Ascending aorta (tissue), 2 donors: Measurements from ENCODE around the gene COQ8A. TPM values are rescaled to one million over a fixed set of nuclear protein-coding genes. Genes with fewer than 3 reads are reported as not detected.
"Not testable (repeated sequence)": the region's sequence is repeated elsewhere in the genome, so short reads cannot be mapped to it uniquely, and the experiment has no call there.

Source experiments
- DNase-seq, 2 donors: peaks; one replicate each; pipeline ENCODE4 v3.0.0-alpha.2; 2019; ENCODE audit warnings: low spot score in 2 of 2
- H3K27ac ChIP-seq, 2 donors: fragments of 200-600 bp; sonication (generic); one replicate each; pipeline ENCODE4 v1.5.1; 2016 to 2017; ENCODE audit warnings: mild to moderate bottlenecking in 1 of 2
- H3K27me3 ChIP-seq: fragments of 200-600 bp; sonication (generic); one replicate; pipeline ENCODE4 v1.5.1; 2017
- H3K36me3 ChIP-seq, 2 donors: fragments of 200-600 bp; sonication (generic); one replicate each; pipeline ENCODE4 v1.5.1; 2016
- H3K4me1 ChIP-seq, 2 donors: fragments of 200-600 bp; sonication (generic); one replicate each; pipeline ENCODE4 v1.5.1; 2016 to 2017; ENCODE audit warnings: mild to moderate bottlenecking in 1 of 2
- H3K4me3 ChIP-seq, 2 donors: fragments of 200-600 bp; sonication (generic); one replicate each; pipeline ENCODE4 v1.5.1; 2016 to 2017; ENCODE audit warnings: mild to moderate bottlenecking in 1 of 2
- H3K9me3 ChIP-seq, 2 donors: fragments of 200-600 bp; sonication (generic); one replicate each; pipeline ENCODE4 v1.5.1; 2016
- CTCF ChIP-seq, 3 experiments: fragments of 200-600 bp in 2 of 3; fragments of 450-650 bp in 1 of 3; sonication (generic) in 2 of 3; IDR thresholded peaks; one replicate each; pipeline ENCODE4 v1.5.1; 2016 to 2019; ENCODE audit warnings: antibody characterized with exemption in 3 of 3, mild to moderate bottlenecking in 1 of 3, moderate library complexity in 1 of 3
- intact Hi-C: fragments of 100-400 bp; cut with DNase I; formaldehyde crosslinking; loops from one replicate; pipeline ENCODE4 v1.15.1; 2023
- total RNA-seq: library from RNA; depleted of rRNA; stranded (reverse); fragments of >200 nt; gene quantifications from one replicate; pipeline ENCODE4 v1.1.0, GENCODE V29; 2016

The COQ8A gene
- total RNA-seq, 1 donor from 2014 or later = 42.4 TPM

- no peaks in the 10 kb centered on the region for H3K9me3 ChIP-seq
- no peaks in the 10 kb centered on the region for H3K36me3 ChIP-seq
- DNase-seq = peak in 1 of 2 donors; percentile 44
- H3K27me3 ChIP-seq = no peaks in the 10 kb centered on the region
- intact Hi-C loops = no loop called here
- TF ChIP-seq CTCF (IDR thresholded peaks at IDR 0.05) = no peak
- no peak overlapping the region for H3K4me3 ChIP-seq
- no peak overlapping the region for H3K27ac ChIP-seq
- H3K4me1 ChIP-seq = no peaks in the 10 kb centered on the region
Observed at GRCh38 chr1:226953175-226953800, 13.2 kb downstream of the COQ8A start.

GRCh38 chr1:226954337-226954736 lies 14.2 kb downstream of the COQ8A start:
- Histone ChIP-seq H3K27me3 (no peaks in the 10 kb centered on the region), H3K9me3 (no peaks in the 10 kb centered on the region), H3K4me1 (no peaks in the 10 kb centered on the region), H3K36me3 (no peaks in the 10 kb centered on the region), H3K4me3 (no peak overlapping the region), H3K27ac (no peak overlapping the region)
- no peak for TF ChIP-seq CTCF (IDR thresholded peaks at IDR 0.05)
- intact Hi-C loops = no loop called here
- DNase-seq = peak in 1 of 2 donors; percentile 49

- no peaks in the 10 kb centered on the region for H3K9me3 ChIP-seq
- H3K27me3 ChIP-seq = no peaks in the 10 kb centered on the region
- no peak overlapping the region for H3K4me3 ChIP-seq
- no peak for TF ChIP-seq CTCF (IDR thresholded peaks at IDR 0.05)
- no peaks in the 10 kb centered on the region for H3K36me3 ChIP-seq
- no peaks in the 10 kb centered on the region for H3K4me1 ChIP-seq
- intact Hi-C loops = no loop called here
- DNase-seq = peak in 1 of 2 donors; percentile 35
- H3K27ac ChIP-seq = no peak overlapping the region
Observed at GRCh38 chr1:226954777-226955176, 14.7 kb downstream of the COQ8A start.

GRCh38 chr1:226955857-226956256 lies 15.8 kb downstream of the COQ8A start:
- H3K4me3 ChIP-seq, H3K4me1 ChIP-seq, intact Hi-C loops, H3K27ac ChIP-seq, H3K27me3 ChIP-seq, H3K36me3 ChIP-seq, H3K9me3 ChIP-seq: not testable (repeated sequence)
- DNase-seq = peak in 1 of 2 donors; percentile 13

GRCh38 chr1:226956942-226957713 lies 17.0 kb downstream of the COQ8A start:
- Histone ChIP-seq H3K36me3 (peaks cover 0 to 2% of the 10 kb centered on the region in 2 donors), H3K4me1 (no peaks in the 10 kb centered on the region), H3K4me3 (no peak overlapping the region), H3K9me3 (no peaks in the 10 kb centered on the region), H3K27me3 (no peaks in the 10 kb centered on the region), H3K27ac (no peak overlapping the region)
- intact Hi-C loops = no loop called here
- no peak for DNase-seq
- no peak for TF ChIP-seq CTCF (IDR thresholded peaks at IDR 0.05)

GRCh38 chr1:226957714-226958113 lies 17.6 kb downstream of the COQ8A start:
- DNase-seq = no peak
- H3K27me3 ChIP-seq = no peaks in the 10 kb centered on the region
- no peaks in the 10 kb centered on the region for H3K9me3 ChIP-seq
- intact Hi-C loops = no loop called here
- peaks cover 0 to 2% of the 10 kb centered on the region in 2 donors for H3K36me3 ChIP-seq
- no peak overlapping the region for H3K27ac ChIP-seq
- H3K4me3 ChIP-seq = no peak overlapping the region
- no peak for TF ChIP-seq CTCF (IDR thresholded peaks at IDR 0.05)
- no peaks in the 10 kb centered on the region for H3K4me1 ChIP-seq
